ENCODE data around the gene H2AZ2.
"Not testable (repeated sequence)": the region's sequence is repeated elsewhere in the genome, so short reads cannot be mapped to it uniquely, and the experiment has no call there.

The H2AZ2 gene

GRCh38 chr7:44785218-44785617, 62.7 kb downstream of the H2AZ2 start:
- DNase-seq (ENCODE audit: low read depth in 2 of 2) = not testable (repeated sequence)

GRCh38 chr7:44784364-44784763, 63.5 kb downstream of the H2AZ2 start:
- no peak for DNase-seq (ENCODE audit: low read depth in 2 of 2)

GRCh38 chr7:44783407-44783806, 64.5 kb downstream of the H2AZ2 start:
- no peak for DNase-seq (ENCODE audit: low read depth in 2 of 2)

GRCh38 chr7:44782460-44782859, 65.4 kb downstream of the H2AZ2 start:
- DNase-seq (ENCODE audit: low read depth in 2 of 2) = no peak
